ENCODE data around the gene RHBG. TPM values are rescaled to one million over a fixed set of nuclear protein-coding genes. Genes with fewer than 3 reads are reported as not detected.

The RHBG gene
- total RNA-seq, 4 donors from 2014 or later = 0.23 to 1.6 (median 1.1) TPM

- Histone ChIP-seq H3K9me3 (no peaks in the 10 kb centered on the region), H3K27ac (no peak overlapping the region), H3K27me3 (peaks cover 16 to 100% (median 25%) of the 10 kb centered on the region in 4 donors), H3K36me3 (no peaks in the 10 kb centered on the region), H3K4me3 (no peak overlapping the region), H3K4me1 (peaks cover 22 to 31% (median 29%) of the 10 kb centered on the region in 3 donors)
- no peak for DNase-seq
- intact Hi-C loops (cut with DNase I) = no loop called here
- TF ChIP-seq, protein P1, sequence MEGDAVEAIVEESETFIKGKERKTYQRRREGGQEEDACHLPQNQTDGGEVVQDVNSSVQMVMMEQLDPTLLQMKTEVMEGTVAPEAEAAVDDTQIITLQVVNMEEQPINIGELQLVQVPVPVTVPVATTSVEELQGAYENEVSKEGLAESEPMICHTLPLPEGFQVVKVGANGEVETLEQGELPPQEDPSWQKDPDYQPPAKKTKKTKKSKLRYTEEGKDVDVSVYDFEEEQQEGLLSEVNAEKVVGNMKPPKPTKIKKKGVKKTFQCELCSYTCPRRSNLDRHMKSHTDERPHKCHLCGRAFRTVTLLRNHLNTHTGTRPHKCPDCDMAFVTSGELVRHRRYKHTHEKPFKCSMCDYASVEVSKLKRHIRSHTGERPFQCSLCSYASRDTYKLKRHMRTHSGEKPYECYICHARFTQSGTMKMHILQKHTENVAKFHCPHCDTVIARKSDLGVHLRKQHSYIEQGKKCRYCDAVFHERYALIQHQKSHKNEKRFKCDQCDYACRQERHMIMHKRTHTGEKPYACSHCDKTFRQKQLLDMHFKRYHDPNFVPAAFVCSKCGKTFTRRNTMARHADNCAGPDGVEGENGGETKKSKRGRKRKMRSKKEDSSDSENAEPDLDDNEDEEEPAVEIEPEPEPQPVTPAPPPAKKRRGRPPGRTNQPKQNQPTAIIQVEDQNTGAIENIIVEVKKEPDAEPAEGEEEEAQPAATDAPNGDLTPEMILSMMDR (IDR thresholded peaks at IDR 0.05) = no peak
- no peak for TF ChIP-seq POLR2A (IDR thresholded peaks at IDR 0.05)
- 73 to 84% methylated on average over 8 to 10 of the region's 10 CpGs for WGBS, 2 donors
Observed at GRCh38 chr1:156424806-156425432, 55.9 kb downstream of the RHBG start.

- Histone ChIP-seq H3K4me1 (peaks cover 12 to 21% (median 19%) of the 10 kb centered on the region in 3 donors), H3K36me3 (no peaks in the 10 kb centered on the region), H3K9me3 (no peaks in the 10 kb centered on the region), H3K27me3 (peaks cover 5 to 100% (median 23%) of the 10 kb centered on the region in 4 donors), H3K4me3 (no peak overlapping the region), H3K27ac (no peak overlapping the region)
- WGBS, 2 donors = 89 to 95% methylated on average over 6 to 7 of the region's 7 CpGs
- intact Hi-C loops (cut with DNase I) = no loop called here
- DNase-seq = no peak
- no peak for TF ChIP-seq POLR2A (IDR thresholded peaks at IDR 0.05)
- TF ChIP-seq, protein P1 (IDR thresholded peaks at IDR 0.05) = no peak
Observed at GRCh38 chr1:156425943-156426342, 56.9 kb downstream of the RHBG start.

GRCh38 chr1:156427957-156428356, 58.9 kb downstream of the RHBG start:
- no peak for TF ChIP-seq POLR2A (IDR thresholded peaks at IDR 0.05)
- TF ChIP-seq, protein P1 (IDR thresholded peaks at IDR 0.05) = no peak
- peaks cover 0 to under 1% (median 0%) of the 10 kb centered on the region in 3 donors for H3K4me1 ChIP-seq
- WGBS, 2 donors = 6 to 27% methylated on average over 2 to 3 of the region's 5 CpGs
- H3K4me3 ChIP-seq = no peak overlapping the region
- intact Hi-C loops (cut with DNase I) = no loop called here
- no peak overlapping the region for H3K27ac ChIP-seq
- peaks cover 7 to 100% (median 28%) of the 10 kb centered on the region in 4 donors for H3K27me3 ChIP-seq
- no peaks in the 10 kb centered on the region for H3K36me3 ChIP-seq
- H3K9me3 ChIP-seq = no peaks in the 10 kb centered on the region
- no peak for DNase-seq

DNA sequence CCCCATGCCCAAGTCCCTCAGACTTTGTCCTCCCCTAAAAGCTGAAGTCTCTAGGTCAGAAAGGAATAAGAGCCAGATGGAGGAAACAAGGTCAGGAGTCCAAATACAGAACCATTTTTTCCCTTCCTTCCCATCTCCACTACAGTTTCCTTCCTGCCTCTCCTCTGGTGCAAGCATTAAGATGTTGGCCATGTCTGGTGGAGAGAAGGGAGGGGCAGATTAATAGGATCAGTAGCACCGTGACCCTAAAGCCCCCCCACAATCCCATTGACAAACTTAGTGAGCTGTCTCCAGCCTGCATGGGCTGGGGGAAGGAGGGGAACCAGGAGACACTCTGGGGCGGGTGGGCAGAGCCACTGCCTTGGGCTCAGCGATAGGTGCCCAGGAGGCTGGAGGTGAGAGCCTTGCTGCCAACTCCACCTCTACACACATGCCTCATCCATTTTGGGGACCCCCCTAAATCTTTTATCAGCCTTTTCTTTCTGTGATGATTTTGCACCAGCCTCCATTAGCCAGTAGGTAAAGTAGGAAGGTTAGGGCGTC, 59.8 kb downstream of the RHBG start:
- Histone ChIP-seq H3K9me3 (no peaks in the 10 kb centered on the region), H3K36me3 (no peaks in the 10 kb centered on the region), H3K27me3 (peaks cover 9 to 100% (median 32%) of the 10 kb centered on the region in 4 donors), H3K4me3 (no peak overlapping the region), H3K4me1 (no peaks in the 10 kb centered on the region), H3K27ac (no peak overlapping the region)
- 14 to 40% methylated on average over 1 to 3 of the region's 4 CpGs for WGBS, 2 donors
- TF ChIP-seq POLR2A (IDR thresholded peaks at IDR 0.05) = no peak
- TF ChIP-seq, protein P1 (IDR thresholded peaks at IDR 0.05) = no peak
- intact Hi-C loops (cut with DNase I) = no loop called here
- DNase-seq = no peak

- Histone ChIP-seq H3K36me3 (no peaks in the 10 kb centered on the region), H3K27me3 (peaks cover 9 to 100% (median 38%) of the 10 kb centered on the region in 4 donors), H3K27ac (no peak overlapping the region), H3K4me1 (no peaks in the 10 kb centered on the region), H3K9me3 (no peaks in the 10 kb centered on the region), H3K4me3 (no peak overlapping the region)
- DNase-seq = no peak
- intact Hi-C loops (cut with DNase I) = no loop called here
- WGBS, 2 donors = 3 to 12% methylated on average over 5 to 10 of the region's 13 CpGs
- TF ChIP-seq, protein P1 (IDR thresholded peaks at IDR 0.05) = no peak
- TF ChIP-seq POLR2A (IDR thresholded peaks at IDR 0.05) = no peak
Observed at GRCh38 chr1:156429313-156430060, 60.5 kb downstream of the RHBG start.
